LoVo (cell line): Measurements from ENCODE around the gene SPATA2.
"Not testable (repeated sequence)": the region's sequence is repeated elsewhere in the genome, so short reads cannot be mapped to it uniquely, and the experiment has no call there.

ENCODE experiments used
- DNase-seq: peaks from one replicate; pipeline ENCODE4 v3.0.0-alpha.2; 2016; ENCODE audit warnings: low spot score

SPATA2 gene

GRCh38 chr20:49915380-49916145 lies at the start of gene SPATA2:
Gene SPATA2, minus strand, starts transcription at chr20:49915529. Its CDS starts 7,039 bp downstream, at chr20:49908490.
- DNase-seq: peak; percentile 91

GRCh38 chr20:49961413-49961812 lies 46.1 kb upstream of the SPATA2 start:
- DNase-seq: no peak

- not testable (repeated sequence) for DNase-seq
Observed at GRCh38 chr20:49957089-49957938, 42.0 kb upstream of the SPATA2 start.

- no peak for DNase-seq
Observed at GRCh38 chr20:49956689-49957088, 41.4 kb upstream of the SPATA2 start.

- DNase-seq: not testable (repeated sequence)
Observed at GRCh38 chr20:49955830-49956396, 40.6 kb upstream of the SPATA2 start.

- no peak for DNase-seq
Observed at GRCh38 chr20:49955167-49955566, 39.8 kb upstream of the SPATA2 start.

GRCh38 chr20:49951151-49951550 lies 35.8 kb upstream of the SPATA2 start:
- DNase-seq: no peak

- no peak for DNase-seq
Observed at GRCh38 chr20:49948809-49949507, 33.6 kb upstream of the SPATA2 start.

- DNase-seq: no peak
Observed at GRCh38 chr20:49948178-49948577, 32.8 kb upstream of the SPATA2 start.

- no peak for DNase-seq
Observed at GRCh38 chr20:49945701-49946477, 30.6 kb upstream of the SPATA2 start.

- no peak for DNase-seq
Observed at GRCh38 chr20:49945306-49945700, 30.0 kb upstream of the SPATA2 start.

- DNase-seq: no peak
Observed at GRCh38 chr20:49942942-49943341, 27.6 kb upstream of the SPATA2 start.

- DNase-seq: no peak
Observed at GRCh38 chr20:49942303-49942702, 27.0 kb upstream of the SPATA2 start.

GRCh38 chr20:49941456-49941855 lies 26.1 kb upstream of the SPATA2 start:
- no peak for DNase-seq

GRCh38 chr20:49938173-49939163 lies 23.1 kb upstream of the SPATA2 start:
- DNase-seq: no peak

GRCh38 chr20:49937027-49937929 lies 21.9 kb upstream of the SPATA2 start:
- no peak for DNase-seq

GRCh38 chr20:49936153-49937026 lies 21.1 kb upstream of the SPATA2 start, which contains the start of gene RNF114:
Gene RNF114, plus strand, starts transcription at chr20:49936397. Its CDS starts 16 bp downstream, at chr20:49936413.
- peak; percentile 93 for DNase-seq

GRCh38 chr20:49935746-49936152 lies 20.4 kb upstream of the SPATA2 start:
- DNase-seq: no peak
